ENCODE data around the gene CTNND1.

CTNND1 gene

DNA sequence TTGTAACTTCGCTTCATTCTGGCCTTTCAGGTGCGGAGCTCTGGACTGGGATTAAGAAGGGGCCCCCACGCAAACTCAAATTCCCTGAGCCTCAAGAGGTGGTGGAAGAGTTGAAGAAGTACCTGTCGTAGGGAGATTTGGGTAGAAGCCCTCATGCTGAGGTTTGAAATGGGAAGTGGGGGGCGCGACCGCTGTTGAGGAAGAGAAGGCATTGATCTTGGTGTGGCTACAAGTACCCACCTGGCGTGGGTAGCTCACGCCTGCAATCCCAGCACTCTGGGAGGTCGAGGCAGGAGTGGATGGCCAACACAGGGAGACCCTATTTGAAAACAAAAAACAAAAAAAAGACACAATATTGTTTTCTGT lies 19.5 kb upstream of the CTNND1 start:
- H3K36me3 ChIP-seq, result peaks cover 29 to 68% (median 44%) of the 10 kb centered on the region in 3 donors

GRCh38 chr11:57744357-57744756 lies 17.2 kb upstream of the CTNND1 start:
- Histone ChIP-seq H3K36me3 (peaks cover 23 to 49% (median 33%) of the 10 kb centered on the region in 3 donors), H3K4me3 (no peak overlapping the region), H3K27ac (no peak overlapping the region), H3K9me3 (no peaks in the 10 kb centered on the region), H3K27me3 (no peaks in the 10 kb centered on the region), H3K4me1 (peaks cover 0 to 20% (median 10%) of the 10 kb centered on the region in 4 donors)
- intact Hi-C loops (cut with DNase I; ENCODE audit: low total_unique reads), result loop anchor here (10.0 kb wide), 1 partner anchor 60 kb away; no protein-coding TSS in a partner anchor
- TF ChIP-seq, protein P1, sequence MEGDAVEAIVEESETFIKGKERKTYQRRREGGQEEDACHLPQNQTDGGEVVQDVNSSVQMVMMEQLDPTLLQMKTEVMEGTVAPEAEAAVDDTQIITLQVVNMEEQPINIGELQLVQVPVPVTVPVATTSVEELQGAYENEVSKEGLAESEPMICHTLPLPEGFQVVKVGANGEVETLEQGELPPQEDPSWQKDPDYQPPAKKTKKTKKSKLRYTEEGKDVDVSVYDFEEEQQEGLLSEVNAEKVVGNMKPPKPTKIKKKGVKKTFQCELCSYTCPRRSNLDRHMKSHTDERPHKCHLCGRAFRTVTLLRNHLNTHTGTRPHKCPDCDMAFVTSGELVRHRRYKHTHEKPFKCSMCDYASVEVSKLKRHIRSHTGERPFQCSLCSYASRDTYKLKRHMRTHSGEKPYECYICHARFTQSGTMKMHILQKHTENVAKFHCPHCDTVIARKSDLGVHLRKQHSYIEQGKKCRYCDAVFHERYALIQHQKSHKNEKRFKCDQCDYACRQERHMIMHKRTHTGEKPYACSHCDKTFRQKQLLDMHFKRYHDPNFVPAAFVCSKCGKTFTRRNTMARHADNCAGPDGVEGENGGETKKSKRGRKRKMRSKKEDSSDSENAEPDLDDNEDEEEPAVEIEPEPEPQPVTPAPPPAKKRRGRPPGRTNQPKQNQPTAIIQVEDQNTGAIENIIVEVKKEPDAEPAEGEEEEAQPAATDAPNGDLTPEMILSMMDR (IDR thresholded peaks at IDR 0.05), result no peak
- DNase-seq, result no peak

More for the DNA sequence above, 19.5 kb upstream of the CTNND1 start:
- DNase-seq, result no peak
- peak overlapping the region; percentile 98 to 100 for H3K4me3 ChIP-seq
- peak overlapping the region; percentile 96 to 99 for H3K27ac ChIP-seq
- TF ChIP-seq, protein P1 (IDR thresholded peaks at IDR 0.05), result no peak
- no peaks in the 10 kb centered on the region for H3K9me3 ChIP-seq
- no peaks in the 10 kb centered on the region for H3K27me3 ChIP-seq
- H3K4me1 ChIP-seq, result peaks cover 0 to 20% (median 10%) of the 10 kb centered on the region in 4 donors
- intact Hi-C loops (cut with DNase I; ENCODE audit: low total_unique reads), result loop anchor here (10.0 kb wide), 1 partner anchor 63 kb away; no protein-coding TSS in a partner anchor

DNA sequence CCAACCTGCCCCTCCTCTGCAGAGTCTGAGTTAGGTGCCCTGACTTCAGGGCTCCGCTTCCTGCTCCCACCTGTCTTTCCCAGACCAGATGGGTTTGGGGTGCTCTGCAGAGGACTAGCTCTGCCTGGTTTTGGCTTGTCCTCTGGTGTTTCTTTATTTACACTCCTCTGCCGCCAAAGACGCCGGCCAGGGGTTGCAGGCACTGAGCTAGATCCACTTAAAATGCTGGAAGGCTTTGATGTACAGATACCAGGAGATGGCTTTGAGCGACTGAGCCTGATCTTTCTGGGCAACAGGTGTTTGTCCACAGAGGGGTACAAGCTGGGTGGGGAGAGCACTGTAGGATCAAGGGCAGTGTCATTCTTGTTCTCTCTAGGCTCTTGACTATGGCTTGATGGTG lies 16.4 kb upstream of the CTNND1 start:
- Histone ChIP-seq H3K4me1 (peaks cover 0 to 20% (median 10%) of the 10 kb centered on the region in 4 donors), H3K36me3 (peaks cover 23 to 46% (median 31%) of the 10 kb centered on the region in 3 donors), H3K9me3 (no peaks in the 10 kb centered on the region), H3K27ac (no peak overlapping the region), H3K4me3 (no peak overlapping the region), H3K27me3 (no peaks in the 10 kb centered on the region)
- intact Hi-C loops (cut with DNase I; ENCODE audit: low total_unique reads), result loop anchor here (10.0 kb wide), 1 partner anchor 60 kb away; no protein-coding TSS in a partner anchor
- TF ChIP-seq, protein P1 (IDR thresholded peaks at IDR 0.05), result no peak
- DNase-seq, result no peak

- no peaks in the 10 kb centered on the region for H3K27me3 ChIP-seq
- H3K36me3 ChIP-seq, result peaks cover 23 to 46% (median 31%) of the 10 kb centered on the region in 3 donors
- no peak for DNase-seq
- no peaks in the 10 kb centered on the region for H3K9me3 ChIP-seq
- no peak overlapping the region for H3K4me3 ChIP-seq
- intact Hi-C loops (cut with DNase I; ENCODE audit: low total_unique reads), result loop anchor here (10.0 kb wide), 1 partner anchor 58 kb away; no protein-coding TSS in a partner anchor
- peaks cover 0 to 13% (median 9%) of the 10 kb centered on the region in 4 donors for H3K4me1 ChIP-seq
- no peak overlapping the region for H3K27ac ChIP-seq
- TF ChIP-seq, protein P1 (IDR thresholded peaks at IDR 0.05), result no peak
Measured at GRCh38 chr11:57746920-57747319, 14.7 kb upstream of the CTNND1 start.

GRCh38 chr11:57751176-57751575 lies 10.4 kb upstream of the CTNND1 start:
- H3K27me3 ChIP-seq, result no peaks in the 10 kb centered on the region
- intact Hi-C loops (cut with DNase I; ENCODE audit: low total_unique reads), result no loop called here

More at GRCh38 chr11:57751176-57751575, 10.4 kb upstream of the CTNND1 start:
- TF ChIP-seq, protein P1 (IDR thresholded peaks at IDR 0.05), result no peak
- Histone ChIP-seq H3K36me3 (peaks cover 0 to 9% (median 4%) of the 10 kb centered on the region in 3 donors), H3K9me3 (no peaks in the 10 kb centered on the region), H3K27ac (no peak overlapping the region), H3K4me3 (no peak overlapping the region), H3K4me1 (no peaks in the 10 kb centered on the region)
- DNase-seq, result no peak
